Mesenchymal stem cell (in vitro differentiated cells and primary cell): ENCODE measurements around the gene ZNF532.
A peak's percentile ranks its signal among the peaks of the same experiment; 100 is the strongest.

Source experiments
- DNase-seq: peaks from one replicate; pipeline ENCODE4 v3.0.0-alpha.2; 2013
- H2AFZ ChIP-seq: one replicate; pipeline ENCODE4 v1.6.1; 2013; ENCODE audit warnings: low read depth, mild to moderate bottlenecking, control low read depth, inconsistent platforms, low read length, moderate library complexity
- H2AK5ac ChIP-seq: 2 replicates; pipeline ENCODE4 v1.6.1; 2013; ENCODE audit warnings: low read length, moderate library complexity, mild to moderate bottlenecking, inconsistent platforms; ENCODE audit not compliant: severe bottlenecking
- H2BK120ac ChIP-seq: one replicate; pipeline ENCODE4 v1.6.1; 2013; ENCODE audit warnings: low read depth, mild to moderate bottlenecking, inconsistent platforms, low read length, moderate library complexity
- H2BK12ac ChIP-seq, 2 experiments: one replicate each; pipeline ENCODE4 v1.6.1; 2013; ENCODE audit warnings: inconsistent platforms in 2 of 2, low read length in 2 of 2, mild to moderate bottlenecking in 2 of 2, moderate library complexity in 2 of 2, control low read depth in 1 of 2
- H2BK15ac ChIP-seq: one replicate; pipeline ENCODE4 v1.6.1; 2013; ENCODE audit warnings: mild to moderate bottlenecking, low read depth, inconsistent platforms; ENCODE audit not compliant: poor library complexity, severe bottlenecking
- H2BK5ac ChIP-seq: 2 replicates; pipeline ENCODE4 v1.6.1; 2013; ENCODE audit warnings: low read depth, mild to moderate bottlenecking, low read length, control low read depth, inconsistent platforms; ENCODE audit not compliant: poor library complexity, severe bottlenecking
- H3K14ac ChIP-seq, 2 experiments: one replicate each; pipeline ENCODE4 v1.6.1; 2013; ENCODE audit warnings: inconsistent platforms in 2 of 2, low read length in 2 of 2, control low read depth in 1 of 2, mild to moderate bottlenecking in 1 of 2, moderate library complexity in 1 of 2
- H3K18ac ChIP-seq, 2 experiments: one replicate each; pipeline ENCODE4 v1.6.1; 2013; ENCODE audit warnings: inconsistent platforms in 2 of 2, low read length in 2 of 2, control low read depth in 1 of 2, low read depth in 1 of 2, mild to moderate bottlenecking in 1 of 2
- H3K23ac ChIP-seq, 2 experiments: one replicate each; pipeline ENCODE4 v1.6.1; 2013; ENCODE audit warnings: inconsistent platforms in 2 of 2, low read length in 2 of 2, mild to moderate bottlenecking in 2 of 2, moderate library complexity in 2 of 2, control low read depth in 1 of 2
- H3K27ac ChIP-seq: 2 replicates; pipeline ENCODE4 v1.5.1; 2013; ENCODE audit warnings: mild to moderate bottlenecking, moderate library complexity, low read length, control low read depth, inconsistent platforms; ENCODE audit not compliant: poor library complexity, severe bottlenecking
- H3K27me3 ChIP-seq, 2 experiments: 2 replicates each; pipeline versions ENCODE4 v1.6.1 to v1.7.0; 2013; ENCODE audit warnings: low read length in 2 of 2, mild to moderate bottlenecking in 2 of 2, moderate library complexity in 2 of 2, control low read depth in 1 of 2, inconsistent platforms in 1 of 2; ENCODE audit not compliant: control insufficient read depth in 1 of 2, insufficient read depth in 1 of 2
- H3K36me3 ChIP-seq, 2 experiments: 2 replicates each; pipeline versions ENCODE4 v1.6.1 to v1.7.0; 2013; ENCODE audit warnings: low read length in 2 of 2, control low read depth in 1 of 2, inconsistent platforms in 1 of 2, low read depth in 1 of 2, mild to moderate bottlenecking in 1 of 2; ENCODE audit not compliant: insufficient read depth in 2 of 2, control insufficient read depth in 1 of 2
- H3K4ac ChIP-seq, 2 experiments: one replicate each; pipeline ENCODE4 v1.6.1; 2013; ENCODE audit warnings: inconsistent platforms in 2 of 2, low read length in 2 of 2, mild to moderate bottlenecking in 2 of 2, moderate library complexity in 2 of 2, control low read depth in 1 of 2, low read depth in 1 of 2
- H3K4me1 ChIP-seq: 2 replicates; pipeline ENCODE4 v1.6.1; 2013; ENCODE audit warnings: low read depth, low read length, control low read depth; ENCODE audit not compliant: control insufficient read depth, insufficient read depth
- H3K4me2 ChIP-seq: 2 replicates; pipeline ENCODE4 v1.6.1; 2013; ENCODE audit warnings: low read length, mild to moderate bottlenecking, inconsistent platforms; ENCODE audit not compliant: poor library complexity, severe bottlenecking
- H3K4me3 ChIP-seq, 2 experiments: 2 replicates each; pipeline versions ENCODE4 v1.5.1 to v1.7.0; 2013; ENCODE audit warnings: low read length in 2 of 2, mild to moderate bottlenecking in 2 of 2, control low read depth in 1 of 2, low read depth in 1 of 2; ENCODE audit not compliant: insufficient read depth in 1 of 2
- H3K79me1 ChIP-seq: replicated peaks from 2 replicates; pipeline ENCODE4 v1.6.1; 2013; ENCODE audit warnings: mild to moderate bottlenecking, control low read depth, low read length, inconsistent platforms; ENCODE audit not compliant: poor library complexity, severe bottlenecking
- H3K9ac ChIP-seq: 2 replicates; pipeline ENCODE4 v1.7.0; 2013; ENCODE audit warnings: mild to moderate bottlenecking, low read length, moderate library complexity
- H3K9me3 ChIP-seq: 2 replicates; pipeline ENCODE4 v1.7.0; 2013; ENCODE audit warnings: mild to moderate bottlenecking, low read length; ENCODE audit not compliant: control insufficient read depth
- H4K8ac ChIP-seq: one replicate; pipeline ENCODE4 v1.6.1; 2013; ENCODE audit warnings: inconsistent platforms, mild to moderate bottlenecking, low read length, moderate library complexity
- H4K91ac ChIP-seq: one replicate; pipeline ENCODE4 v1.6.1; 2013; ENCODE audit warnings: mild to moderate bottlenecking, low read length, inconsistent platforms
- WGBS: methylation state at CpG from one replicate; pipeline ENCODE4 v1.1.7; 2013; ENCODE audit warnings: mixed read lengths; 5-methylcytosine and 5-hydroxymethylcytosine counted together

Gene ZNF532

DNA sequence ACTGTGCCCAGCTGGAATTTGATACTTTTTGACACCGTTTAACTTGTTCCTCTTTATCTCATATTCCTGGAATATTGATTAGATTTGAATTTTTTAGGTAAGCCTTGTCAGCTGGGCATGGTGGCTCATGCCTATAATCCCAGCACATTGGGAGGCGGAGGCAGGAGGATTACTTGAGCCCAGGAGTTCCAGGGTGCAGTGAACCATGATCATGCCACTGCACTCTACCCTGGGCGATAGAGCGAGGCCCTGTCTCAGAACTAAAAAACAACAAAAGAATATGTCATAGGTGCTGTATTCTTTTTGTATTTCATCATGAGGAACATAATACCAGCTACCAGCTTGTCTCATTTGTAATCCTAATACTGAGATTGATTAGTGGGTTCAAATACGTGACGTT lies 90.3 kb downstream of the ZNF532 start:
- Histone ChIP-seq H3K4me3 (no peak overlapping the region), H2BK12ac (no peak overlapping the region), H3K4me1 (peaks cover 9% of the 10 kb centered on the region), H3K27me3 (no peaks in the 10 kb centered on the region), H3K4me2 (no peak overlapping the region), H3K23ac (no peak overlapping the region), H3K18ac (no peak overlapping the region), H2BK15ac (no peak overlapping the region), H2AK5ac (no peak overlapping the region), H3K4ac (no peak overlapping the region), H3K79me1 (peaks cover 18% of the 10 kb centered on the region), H3K27ac (no peak overlapping the region), H3K9me3 (no peaks in the 10 kb centered on the region), H2BK5ac (no peak overlapping the region), H4K8ac (no peak overlapping the region), H3K36me3 (peaks cover 10 to 24% of the 10 kb centered on the region in 2 experiments), H3K9ac (no peak overlapping the region), H2BK120ac (no peak overlapping the region), H3K14ac (no peak overlapping the region), H2AFZ (no peak overlapping the region), H4K91ac (no peak overlapping the region)
- WGBS: 100% methylated on average over 2 of the region's 6 CpGs
- no peak for DNase-seq

DNA sequence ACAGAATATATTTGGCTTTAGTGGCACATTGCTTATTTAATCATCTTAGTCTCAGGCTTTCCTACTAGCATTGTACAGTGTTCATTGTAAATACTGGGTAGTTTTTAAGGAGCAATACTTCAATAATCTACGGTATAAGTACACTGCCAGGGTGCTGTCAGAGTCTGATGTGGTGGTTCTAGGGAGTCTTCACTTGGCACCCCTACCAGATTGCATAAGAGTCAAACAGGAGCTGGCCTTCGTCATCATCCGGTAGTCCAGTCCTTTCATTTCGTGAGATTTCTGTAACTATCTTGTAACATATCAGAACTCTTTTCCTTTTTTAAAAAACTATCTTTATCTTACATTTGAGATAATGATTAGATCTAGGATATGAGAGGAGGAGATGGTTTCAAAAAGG lies 91.1 kb downstream of the ZNF532 start:
- no peak overlapping the region for H2AFZ ChIP-seq
- peaks cover 9% of the 10 kb centered on the region for H3K4me1 ChIP-seq
- no peak overlapping the region for H3K27ac ChIP-seq
- H2BK120ac ChIP-seq: no peak overlapping the region
- no peak overlapping the region for H3K4ac ChIP-seq
- WGBS: 100% methylated on average over 1 of the region's 4 CpGs
- peaks cover 10 to 22% of the 10 kb centered on the region in 2 experiments for H3K36me3 ChIP-seq
- no peak overlapping the region for H2BK12ac ChIP-seq
- no peak overlapping the region for H4K8ac ChIP-seq
- no peak overlapping the region for H4K91ac ChIP-seq
- H2BK15ac ChIP-seq: no peak overlapping the region
- no peak overlapping the region for H3K18ac ChIP-seq
- H3K4me2 ChIP-seq: no peak overlapping the region
- no peak overlapping the region for H3K14ac ChIP-seq
- no peaks in the 10 kb centered on the region for H3K9me3 ChIP-seq
- no peak for DNase-seq
- peaks cover 20% of the 10 kb centered on the region for H3K79me1 ChIP-seq
- no peaks in the 10 kb centered on the region for H3K27me3 ChIP-seq
- peak overlapping the region; percentile 10 for H3K9ac ChIP-seq
- H3K4me3 ChIP-seq: no peak overlapping the region
- no peak overlapping the region for H2BK5ac ChIP-seq
- H2AK5ac ChIP-seq: no peak overlapping the region
- no peak overlapping the region for H3K23ac ChIP-seq

DNA sequence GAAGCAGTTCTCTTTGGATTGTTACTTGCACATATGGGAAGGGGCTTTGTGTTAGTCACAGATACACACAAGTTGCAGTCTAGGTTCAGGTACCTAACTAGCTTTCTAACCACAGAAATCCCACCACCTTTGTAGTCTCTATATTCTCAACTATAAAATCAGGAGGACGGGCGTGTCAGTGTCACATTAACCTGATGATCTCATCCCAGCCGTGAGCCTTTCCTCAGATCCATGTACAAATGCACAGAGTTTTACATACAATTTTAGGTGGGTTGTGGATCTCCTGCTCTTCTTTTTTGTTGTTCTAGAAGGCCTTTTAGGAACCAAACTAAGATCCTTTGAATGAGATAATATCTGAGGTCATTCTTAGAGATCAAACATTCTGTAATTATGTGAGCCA lies 94.0 kb downstream of the ZNF532 start:
- Histone ChIP-seq H2BK120ac (no peak overlapping the region), H3K79me1 (peaks cover 36% of the 10 kb centered on the region), H3K27ac (no peak overlapping the region), H3K4ac (no peak overlapping the region), H3K23ac (no peak overlapping the region), H3K36me3 (peaks cover 23 to 36% of the 10 kb centered on the region in 2 experiments), H4K91ac (no peak overlapping the region), H2BK5ac (no peak overlapping the region), H3K4me1 (peaks cover 7% of the 10 kb centered on the region), H3K27me3 (no peaks in the 10 kb centered on the region), H4K8ac (no peak overlapping the region), H2AK5ac (no peak overlapping the region), H3K9ac (no peak overlapping the region), H2BK12ac (no peak overlapping the region), H3K9me3 (no peaks in the 10 kb centered on the region), H3K18ac (no peak overlapping the region), H2BK15ac (no peak overlapping the region), H2AFZ (no peak overlapping the region), H3K4me2 (no peak overlapping the region), H3K14ac (no peak overlapping the region), H3K4me3 (no peak overlapping the region)
- no peak for DNase-seq
- no CpG with 5 or more reads among the region's 3 CpGs for WGBS

DNA sequence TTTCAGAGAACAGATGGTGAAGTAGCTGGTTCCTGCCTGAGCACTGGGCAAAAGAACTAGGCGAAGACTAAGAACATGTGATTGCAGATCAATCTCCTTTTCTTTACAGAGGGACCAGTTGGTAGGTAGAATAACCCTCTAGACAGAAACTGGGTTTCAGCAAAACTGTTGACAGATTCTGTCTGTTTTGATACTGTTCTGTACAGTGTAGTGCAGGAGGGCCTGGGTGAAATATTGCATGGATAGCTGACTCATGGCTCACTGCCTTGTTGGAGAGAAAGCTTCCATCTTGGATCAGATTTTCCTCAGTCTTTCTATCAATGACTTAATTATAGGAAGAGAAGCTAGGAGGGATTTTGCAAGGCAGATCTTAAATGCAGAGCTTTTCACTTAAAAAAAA lies 95.8 kb downstream of the ZNF532 start:
- Histone ChIP-seq H2BK5ac (no peak overlapping the region), H3K14ac (no peak overlapping the region), H3K27ac (no peak overlapping the region), H3K36me3 (peaks cover 18 to 26% of the 10 kb centered on the region in 2 experiments), H3K4me2 (no peak overlapping the region), H3K9me3 (no peaks in the 10 kb centered on the region), H3K9ac (no peak overlapping the region), H3K4me3 (no peak overlapping the region), H3K4me1 (peaks cover 1% of the 10 kb centered on the region), H2BK12ac (no peak overlapping the region), H2BK120ac (no peak overlapping the region), H3K4ac (no peak overlapping the region), H2AK5ac (no peak overlapping the region), H3K79me1 (peaks cover 38% of the 10 kb centered on the region), H3K18ac (no peak overlapping the region), H2BK15ac (no peak overlapping the region), H4K8ac (no peak overlapping the region), H3K23ac (no peak overlapping the region), H3K27me3 (no peaks in the 10 kb centered on the region), H4K91ac (no peak overlapping the region), H2AFZ (no peak overlapping the region)
- peak; percentile 14 for DNase-seq
- 96% methylated on average over 1 of the region's 1 CpG for WGBS
